LNCAP (cell line): ENCODE measurements around the gene SPATA31E1.

Source experiments
- CTCF ChIP-seq: fragments of 450-650 bp; IDR thresholded peaks from 2 replicates; pipeline ENCODE4 v1.5.1; 2017; ENCODE audit warnings: mild to moderate bottlenecking

SPATA31E1 gene

GRCh38 chr9:87849144-87849758 lies 33.4 kb upstream of the SPATA31E1 start:
- no peak for TF ChIP-seq CTCF

- TF ChIP-seq CTCF, result no peak
Measured at GRCh38 chr9:87850391-87850790, 32.3 kb upstream of the SPATA31E1 start.

GRCh38 chr9:87853302-87853701 lies 29.4 kb upstream of the SPATA31E1 start:
- TF ChIP-seq CTCF, result no peak

DNA sequence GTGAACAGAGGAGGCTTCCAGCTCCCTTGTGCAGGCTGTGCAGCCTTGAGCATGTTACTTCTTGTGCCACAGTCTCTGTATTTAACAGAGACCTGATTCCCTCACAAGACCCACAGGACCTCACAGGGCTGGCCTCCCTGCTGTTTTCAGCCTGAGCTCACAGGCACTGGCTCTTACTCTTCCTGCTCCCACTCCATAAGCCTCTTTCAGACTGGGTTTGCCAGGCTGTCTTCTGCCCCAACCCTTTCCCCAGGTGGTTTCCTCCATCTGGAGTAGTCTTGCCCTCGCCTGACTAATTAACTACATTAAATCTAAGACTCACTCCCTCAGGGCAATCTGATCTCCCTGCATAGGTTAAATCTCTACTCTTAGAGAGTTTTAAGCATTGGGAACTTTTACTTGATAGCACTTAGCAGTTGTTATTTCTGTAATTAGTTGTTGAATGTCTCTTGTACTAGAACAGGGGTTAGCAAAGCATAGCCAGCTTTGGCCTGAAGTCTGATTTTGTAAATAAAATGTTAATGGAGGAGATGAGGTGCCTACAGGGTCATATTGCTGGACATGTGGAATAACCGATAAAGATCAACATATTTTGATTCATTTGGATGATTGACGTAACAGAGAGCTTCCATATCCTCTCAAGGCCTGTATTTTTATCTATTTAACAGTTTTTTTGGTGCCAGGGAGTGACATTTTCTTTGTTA lies 28.6 kb upstream of the SPATA31E1 start:
- no peak for TF ChIP-seq CTCF

- TF ChIP-seq CTCF, result no peak
Measured at GRCh38 chr9:87854580-87854955, 28.1 kb upstream of the SPATA31E1 start.

- TF ChIP-seq CTCF, result no peak
Measured at GRCh38 chr9:87855061-87855460, 27.6 kb upstream of the SPATA31E1 start.

GRCh38 chr9:87857141-87857947 lies 25.3 kb upstream of the SPATA31E1 start:
- no peak for TF ChIP-seq CTCF
